ENCODE measurements around the gene SPTBN1.

DNA sequence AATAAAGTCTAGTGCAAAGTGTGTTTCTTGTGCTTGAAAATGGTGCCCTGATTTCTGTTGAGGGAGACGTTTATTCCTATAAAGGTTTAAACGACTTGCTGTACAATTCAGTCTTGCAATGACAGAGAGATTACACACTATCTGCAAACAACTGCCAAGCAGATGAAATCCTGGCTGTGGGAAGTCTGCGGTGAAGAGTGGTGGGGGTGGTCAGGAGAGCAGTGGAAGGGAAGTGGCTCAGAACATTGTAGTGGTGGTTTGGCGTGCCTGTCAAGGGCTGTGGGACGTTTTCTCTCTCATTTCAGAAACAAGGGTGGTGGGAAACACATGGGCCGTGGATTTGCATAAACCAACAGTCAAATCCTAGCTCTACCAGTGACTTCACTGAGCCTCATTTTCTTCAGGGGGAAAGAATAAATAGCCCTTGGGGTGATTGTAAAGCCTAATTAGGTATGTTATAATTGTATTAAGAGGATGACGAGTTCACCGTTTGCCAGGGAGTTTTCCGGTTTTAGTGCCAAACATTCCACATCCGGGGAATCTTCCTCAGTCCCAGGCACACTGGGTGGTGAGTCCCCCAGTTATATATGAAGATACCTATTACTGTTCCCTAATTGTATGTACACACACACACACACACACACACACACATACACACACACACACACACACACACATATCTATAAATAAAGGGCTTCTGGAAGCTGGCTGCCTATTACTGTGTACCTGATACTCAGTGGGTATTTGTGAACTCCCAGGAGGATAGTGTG, 115.0 kb downstream of the SPTBN1 start:
- TF ChIP-seq POLR2AphosphoS5 (IDR thresholded peaks at IDR 0.05; ENCODE audit: borderline replicate concordance, low read depth, low read length) (no peak), EZH2 (IDR thresholded peaks at IDR 0.05) (no peak)
